T-cell (primary cell): ENCODE measurements around the gene ELSPBP1. TPM values are rescaled to one million over a fixed set of nuclear protein-coding genes. Genes with fewer than 3 reads are reported as not detected.

Experiments used
- ATAC-seq, 4 experiments: fragments of 200-7000 bp in 3 of 4; fragments of 150-1000 bp in 1 of 4; cut with Tn5 transposase; replicated peaks in 1 of 4; 1 replicate in 3 of 4; 2 replicates in 1 of 4; pipeline ENCODE4 v1.10.0; 2021; ENCODE audit warnings: moderate library complexity in 3 of 4, mild to moderate bottlenecking in 2 of 4, moderate number of reproducible peaks in 1 of 4
- CTCF ChIA-PET, 2 donors: fragments of 300-600 bp; sonication (Branson Sonifier 250); formaldehyde crosslinking; loops; one replicate each; lab custom pipeline; 2022; ENCODE audit warnings: antibody characterized with exemption in 2 of 2; lab: Charles Lee
- POLR2A ChIA-PET, 2 donors: fragments of 300-600 bp; sonication (Branson Sonifier 250); formaldehyde crosslinking; loops; one replicate each; lab custom pipeline; 2022; ENCODE audit warnings: antibody characterized with exemption in 2 of 2; lab: Charles Lee
- DNase-seq, 35 experiments: peaks; one replicate each; pipeline versions ENCODE4 v3.0.0 to v3.0.0-alpha.2; 2013 to 2023
- H3K27ac ChIP-seq: one replicate; pipeline ENCODE4 v1.5.1; 2013; ENCODE audit warnings: low read length
- H3K27me3 ChIP-seq, 2 experiments: replicated peaks in 1 of 2; 1 replicate in 1 of 2; 2 replicates in 1 of 2; pipeline versions ENCODE4 v1.6.1 to v1.7.0; 2013; ENCODE audit warnings: low read length in 1 of 2, mixed read lengths in 1 of 2; ENCODE audit not compliant: control insufficient read depth in 2 of 2, insufficient read depth in 2 of 2; ENCODE audit errors: extremely low read depth in 1 of 2
- H3K36me3 ChIP-seq, 2 donors: 1 replicate in 1 of 2; 2 replicates in 1 of 2; pipeline versions ENCODE4 v1.6.1 to v1.7.0; 2013; ENCODE audit warnings: low read length in 1 of 2; ENCODE audit not compliant: control insufficient read depth in 2 of 2, insufficient read depth in 1 of 2; ENCODE audit errors: extremely low read depth in 1 of 2
- H3K4me1 ChIP-seq, 2 experiments: 1 replicate in 1 of 2; 2 replicates in 1 of 2; pipeline versions ENCODE4 v1.6.1 to v1.7.0; 2013; ENCODE audit warnings: low read length in 2 of 2, mixed read lengths in 1 of 2; ENCODE audit not compliant: insufficient read depth in 2 of 2, control insufficient read depth in 1 of 2; ENCODE audit errors: extremely low read depth in 1 of 2
- H3K4me3 ChIP-seq, 2 donors: 1 replicate in 1 of 2; 2 replicates in 1 of 2; pipeline versions ENCODE4 v1.5.1 to v1.7.0; 2013; ENCODE audit warnings: mild to moderate bottlenecking in 2 of 2, low read length in 1 of 2, moderate library complexity in 1 of 2; ENCODE audit not compliant: control insufficient read depth in 1 of 2; ENCODE audit errors: extremely low read depth in 1 of 2
- H3K9me3 ChIP-seq: 2 replicates; pipeline ENCODE4 v1.7.0; 2013
- H3K27ac Mint-ChIP-seq, 2 donors: one replicate each; pipeline ENCODE4 v1.8.0; 2020 to 2021; ENCODE audit warnings: mild to moderate bottlenecking in 2 of 2, mixed read lengths in 2 of 2
- H3K27me3 Mint-ChIP-seq, 2 donors: one replicate each; pipeline ENCODE4 v1.8.0; 2021 to 2022; ENCODE audit warnings: mixed read lengths in 2 of 2
- H3K36me3 Mint-ChIP-seq: one replicate; pipeline ENCODE4 v1.8.0; 2021; ENCODE audit warnings: mixed read lengths
- H3K4me1 Mint-ChIP-seq, 3 donors: one replicate each; pipeline ENCODE4 v1.8.0; 2020 to 2022; ENCODE audit warnings: mixed read lengths in 3 of 3, mild to moderate bottlenecking in 1 of 3
- H3K4me3 Mint-ChIP-seq, 3 donors: one replicate each; pipeline ENCODE4 v1.8.0; 2020 to 2022; ENCODE audit warnings: mild to moderate bottlenecking in 3 of 3, mixed read lengths in 3 of 3, moderate library complexity in 3 of 3
- H3K9me3 Mint-ChIP-seq, 3 donors: one replicate each; pipeline ENCODE4 v1.8.0; 2020 to 2022; ENCODE audit warnings: mixed read lengths in 3 of 3
- WGBS: methylation state at CpG from one replicate; pipeline ENCODE4 v1.1.5; 2013; ENCODE audit warnings: missing lambda C conversion rate; ENCODE audit not compliant: insufficient coverage; 5-methylcytosine and 5-hydroxymethylcytosine counted together
- total RNA-seq, 35 experiments: library from RNA in 6 of 35; stranded (reverse) in 6 of 35; fragments of 120-200 nt in 1 of 35; gene quantifications; one replicate each; pipeline versions ENCODE4 v1.2.1 to v1.2.4 and lab custom pipeline; 2013 to 2026

ELSPBP1 gene
- total RNA-seq, 5 donors from 2014 or later (not counting 1 experiment from before 2014, with no cell fraction given): not detected

DNA sequence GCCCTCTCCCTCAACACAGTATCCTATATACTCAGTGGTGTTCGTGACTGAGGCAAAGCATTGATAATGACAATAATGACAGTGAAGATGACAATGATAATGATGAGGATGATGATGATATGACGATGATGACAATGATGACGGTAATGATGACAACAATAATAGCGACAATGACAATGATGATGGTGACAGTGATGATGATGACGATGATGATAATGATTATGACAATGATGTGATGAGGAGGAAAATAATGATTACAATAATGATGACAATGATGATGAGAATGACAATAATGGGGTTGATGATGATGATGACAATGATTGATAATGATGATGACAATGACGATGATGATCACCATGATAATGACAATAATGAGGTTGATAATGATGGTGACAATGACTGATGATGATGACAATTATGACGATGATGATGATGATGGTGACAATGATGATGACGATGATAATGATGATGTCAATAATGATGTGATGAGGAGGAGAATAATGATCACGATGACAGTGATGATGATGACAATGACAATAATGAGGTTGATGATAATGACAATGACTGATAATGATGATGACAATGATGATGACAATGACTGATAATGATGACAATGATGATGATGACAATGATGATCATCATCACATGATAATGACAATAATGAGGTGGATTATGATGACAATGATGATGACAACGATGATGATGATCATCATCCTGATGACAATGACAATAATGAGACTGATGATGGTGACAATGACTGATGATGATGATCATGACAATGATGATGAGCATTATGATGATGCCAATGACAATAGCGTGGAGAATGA lies 16.7 kb downstream of the ELSPBP1 start:
- no peak for ATAC-seq
- peaks cover 0 to 3% (median 1%) of the 10 kb centered on the region in 3 donors for H3K9me3 Mint-ChIP-seq
- Histone ChIP-seq H3K27ac (no peak overlapping the region), H3K9me3 (no peaks in the 10 kb centered on the region), H3K36me3 (no peaks in the 10 kb centered on the region), H3K27me3 (peaks cover 0 to 21% of the 10 kb centered on the region in 2 experiments), H3K4me1 (no peaks in the 10 kb centered on the region), H3K4me3 (no peak overlapping the region)
- WGBS: 88% methylated on average over 9 of the region's 11 CpGs
- ChIA-PET POLR2A (no interaction called here), CTCF (no interaction called here)
- no peaks in the 10 kb centered on the region for H3K4me1 Mint-ChIP-seq
- H3K27ac Mint-ChIP-seq: no peak overlapping the region
- no peak for DNase-seq
- H3K27me3 Mint-ChIP-seq: peaks cover 16 to 29% of the 10 kb centered on the region in 2 donors
- H3K4me3 Mint-ChIP-seq: no peak overlapping the region
- no peaks in the 10 kb centered on the region for H3K36me3 Mint-ChIP-seq

GRCh38 chr19:48020686-48021085 lies 26.3 kb downstream of the ELSPBP1 start:
- no peak overlapping the region for H3K4me3 ChIP-seq
- no peaks in the 10 kb centered on the region for H3K36me3 ChIP-seq
- H3K36me3 Mint-ChIP-seq: no peaks in the 10 kb centered on the region
- DNase-seq (no peak), ATAC-seq (no peak)
- ChIA-PET CTCF (no interaction called here), POLR2A (interaction anchor here in 1 of 2 donors (0.7 kb wide), 1 partner anchor 1626 kb away, joined by 4 read pairs; no protein-coding TSS in a partner anchor)
- no peaks in the 10 kb centered on the region for H3K4me1 Mint-ChIP-seq
- no CpG with 5 or more reads among the region's 3 CpGs for WGBS
- H3K9me3 Mint-ChIP-seq: no peaks in the 10 kb centered on the region
- no peak overlapping the region for H3K27ac ChIP-seq
- H3K27ac Mint-ChIP-seq: no peak overlapping the region
- H3K4me1 ChIP-seq: no peaks in the 10 kb centered on the region
- H3K4me3 Mint-ChIP-seq: no peak overlapping the region
- H3K27me3 Mint-ChIP-seq: peaks cover 33 to 53% of the 10 kb centered on the region in 2 donors
- no peaks in the 10 kb centered on the region for H3K9me3 ChIP-seq
- peaks cover 0 to 22% of the 10 kb centered on the region in 2 experiments for H3K27me3 ChIP-seq

DNA sequence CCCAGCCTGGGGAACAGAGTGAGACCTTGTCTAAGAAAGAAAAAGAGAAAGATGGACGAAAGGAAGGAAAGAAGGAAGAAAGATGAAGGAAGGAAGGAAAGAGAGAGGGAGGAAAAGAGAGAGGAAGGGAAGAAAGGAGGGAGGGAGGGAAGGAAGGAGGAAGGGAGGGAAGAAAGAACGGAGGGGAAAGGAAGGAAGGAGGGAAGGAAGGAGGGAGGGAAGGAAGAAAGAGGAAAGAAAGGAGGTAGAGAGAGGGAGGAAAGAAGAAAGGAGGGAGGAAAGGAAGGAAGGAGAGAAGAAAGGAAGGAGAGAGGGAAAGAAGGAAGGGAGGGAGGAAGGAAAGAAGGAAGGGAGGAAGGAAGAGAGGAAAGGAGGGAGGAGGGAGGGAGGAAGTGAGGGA lies 28.6 kb downstream of the ELSPBP1 start:
- CTCF ChIA-PET: no interaction called here

GRCh38 chr19:48023518-48023917 lies 29.1 kb downstream of the ELSPBP1 start:
- ChIA-PET CTCF (no interaction called here), POLR2A (no interaction called here)
- Mint-ChIP-seq H3K36me3 (no peaks in the 10 kb centered on the region), H3K9me3 (no peaks in the 10 kb centered on the region), H3K27ac (no peak overlapping the region), H3K4me3 (no peak overlapping the region), H3K4me1 (no peaks in the 10 kb centered on the region), H3K27me3 (peaks cover 34 to 52% of the 10 kb centered on the region in 2 donors)
- no peak overlapping the region for H3K27ac ChIP-seq
- H3K4me3 ChIP-seq: no peak overlapping the region
- H3K9me3 ChIP-seq: no peaks in the 10 kb centered on the region
- no peaks in the 10 kb centered on the region for H3K4me1 ChIP-seq
- WGBS: no CpG with 5 or more reads among the region's 3 CpGs
- no peak for ATAC-seq
- H3K36me3 ChIP-seq: no peaks in the 10 kb centered on the region
- DNase-seq: no peak
- H3K27me3 ChIP-seq: peaks cover 0 to 25% of the 10 kb centered on the region in 2 experiments

More for the DNA sequence above, 28.6 kb downstream of the ELSPBP1 start:
- Histone ChIP-seq H3K4me1 (no peaks in the 10 kb centered on the region), H3K9me3 (no peaks in the 10 kb centered on the region), H3K36me3 (no peaks in the 10 kb centered on the region), H3K4me3 (no peak overlapping the region), H3K27ac (no peak overlapping the region), H3K27me3 (peaks cover 0 to 22% of the 10 kb centered on the region in 2 experiments)
- Mint-ChIP-seq H3K9me3 (no peaks in the 10 kb centered on the region), H3K36me3 (no peaks in the 10 kb centered on the region), H3K27me3 (peaks cover 32 to 51% of the 10 kb centered on the region in 2 donors), H3K27ac (no peak overlapping the region), H3K4me3 (no peak overlapping the region), H3K4me1 (no peaks in the 10 kb centered on the region)
- 37% methylated on average over 2 of the region's 2 CpGs for WGBS
- DNase-seq (no peak), ATAC-seq (no peak)
- POLR2A ChIA-PET: no interaction called here

GRCh38 chr19:48025480-48025879 lies 31.0 kb downstream of the ELSPBP1 start:
- ChIA-PET CTCF (no interaction called here), POLR2A (no interaction called here)
- DNase-seq (no peak), ATAC-seq (no peak)
- no peaks in the 10 kb centered on the region for H3K36me3 ChIP-seq
- Mint-ChIP-seq H3K36me3 (no peaks in the 10 kb centered on the region), H3K27ac (no peak overlapping the region), H3K4me3 (no peak overlapping the region), H3K9me3 (no peaks in the 10 kb centered on the region), H3K27me3 (peaks cover 44 to 53% of the 10 kb centered on the region in 2 donors), H3K4me1 (no peaks in the 10 kb centered on the region)
- no peaks in the 10 kb centered on the region for H3K4me1 ChIP-seq
- H3K27me3 ChIP-seq: peaks cover 0 to 32% of the 10 kb centered on the region in 2 experiments
- H3K4me3 ChIP-seq: no peak overlapping the region
- no peaks in the 10 kb centered on the region for H3K9me3 ChIP-seq
- no CpG with 5 or more reads among the region's 3 CpGs for WGBS
- H3K27ac ChIP-seq: no peak overlapping the region

DNA sequence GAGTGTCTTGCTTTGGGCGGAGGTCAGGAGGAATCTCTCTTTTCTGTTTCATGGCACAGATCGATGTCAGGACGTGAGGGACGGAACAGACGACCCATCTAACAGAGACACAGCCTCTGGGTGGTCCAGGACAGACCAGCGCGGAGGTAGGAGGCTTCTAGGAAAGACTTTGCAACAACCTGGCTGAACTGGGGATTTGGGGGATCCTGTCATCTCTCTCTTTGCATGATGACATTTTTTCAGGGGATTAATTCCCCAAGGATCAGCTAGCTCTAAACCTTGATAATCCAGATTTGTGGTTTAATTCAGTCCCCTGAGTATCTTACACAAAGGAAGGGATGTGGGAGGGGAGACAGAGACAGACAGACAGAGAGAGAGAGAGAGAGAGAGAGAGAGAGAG lies 35.0 kb downstream of the ELSPBP1 start:
- DNase-seq (no peak), ATAC-seq (no peak)
- 55% methylated on average over 4 of the region's 7 CpGs for WGBS
- no peaks in the 10 kb centered on the region for H3K36me3 Mint-ChIP-seq
- POLR2A ChIA-PET: no interaction called here
- H3K27me3 Mint-ChIP-seq: peaks cover 39 to 46% of the 10 kb centered on the region in 2 donors
- peaks cover 0 to 27% of the 10 kb centered on the region in 2 experiments for H3K27me3 ChIP-seq
- no peaks in the 10 kb centered on the region for H3K9me3 Mint-ChIP-seq
- H3K36me3 ChIP-seq: no peaks in the 10 kb centered on the region
- no peak overlapping the region for H3K4me3 ChIP-seq
- no peak overlapping the region for H3K27ac ChIP-seq
- CTCF ChIA-PET: no interaction called here
- no peaks in the 10 kb centered on the region for H3K4me1 ChIP-seq
- no peak overlapping the region for H3K27ac Mint-ChIP-seq
- no peak overlapping the region for H3K4me3 Mint-ChIP-seq
- no peaks in the 10 kb centered on the region for H3K4me1 Mint-ChIP-seq
- no peaks in the 10 kb centered on the region for H3K9me3 ChIP-seq
